Activated CD8-positive, alpha-beta memory T cell treated with anti-CD3 and anti-CD28 coated beads for 24 hours (primary cell): ENCODE data around the gene LAMP5.

Experiments
- DNase-seq: peaks from one replicate; pipeline ENCODE4 v3.0.0-alpha.2; 2020

LAMP5 gene, protein sequence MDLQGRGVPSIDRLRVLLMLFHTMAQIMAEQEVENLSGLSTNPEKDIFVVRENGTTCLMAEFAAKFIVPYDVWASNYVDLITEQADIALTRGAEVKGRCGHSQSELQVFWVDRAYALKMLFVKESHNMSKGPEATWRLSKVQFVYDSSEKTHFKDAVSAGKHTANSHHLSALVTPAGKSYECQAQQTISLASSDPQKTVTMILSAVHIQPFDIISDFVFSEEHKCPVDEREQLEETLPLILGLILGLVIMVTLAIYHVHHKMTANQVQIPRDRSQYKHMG

GRCh38 chr20:9514461-9515213 lies at the start of gene LAMP5:
Gene LAMP5, plus strand, starts transcription at chr20:9514590. Its CDS starts 263 bp downstream, at chr20:9514853.
- no peak for DNase-seq

DNA sequence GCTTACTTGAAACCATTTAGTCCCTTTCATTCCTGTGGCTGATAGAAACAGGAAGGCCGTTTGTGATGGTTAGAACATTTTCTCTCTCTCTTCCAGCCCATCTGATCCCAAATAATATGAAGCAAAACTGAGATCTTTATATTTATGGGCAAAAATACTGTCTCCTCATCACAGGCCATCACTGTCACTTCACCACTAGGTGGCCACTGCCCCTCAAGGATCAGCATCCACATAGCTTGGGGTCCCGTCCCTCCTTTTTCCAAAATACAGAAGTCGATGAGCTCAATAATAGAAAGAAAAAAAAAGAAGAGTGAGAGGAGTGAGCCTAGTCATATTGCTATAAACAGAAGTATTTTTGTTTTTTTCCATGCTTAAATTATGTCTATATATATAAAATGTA lies 46.4 kb upstream of the LAMP5 start:
- DNase-seq: no peak

DNA sequence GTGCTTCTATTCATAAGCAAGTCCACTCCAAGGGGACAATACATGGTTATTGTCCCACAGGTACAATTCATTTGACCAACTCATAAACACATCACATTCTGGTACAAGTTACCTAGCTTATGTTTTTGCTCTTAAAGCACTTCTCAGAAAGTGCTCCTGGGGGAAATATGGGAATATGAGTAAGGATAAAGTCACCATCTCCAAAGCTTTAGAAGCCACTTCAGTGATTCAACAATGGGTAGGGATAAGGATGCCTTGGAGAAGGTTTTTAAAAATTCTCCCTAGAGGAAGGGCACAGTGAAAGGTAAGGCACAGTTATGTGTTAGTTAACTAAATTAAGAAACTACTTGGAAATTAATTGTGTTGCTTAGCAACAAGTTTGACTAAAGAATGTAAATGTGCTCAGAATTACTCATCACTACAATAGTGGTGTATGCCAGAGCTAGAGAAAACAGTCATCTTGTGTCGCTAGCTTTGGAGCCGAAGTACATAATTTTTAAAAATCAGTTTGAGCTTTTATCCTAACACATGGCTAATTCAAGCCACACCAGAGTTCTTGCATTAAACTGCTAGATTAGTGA lies 39.5 kb upstream of the LAMP5 start:
- no peak for DNase-seq

GRCh38 chr20:9475456-9475855 lies 38.9 kb upstream of the LAMP5 start:
- DNase-seq: no peak

DNA sequence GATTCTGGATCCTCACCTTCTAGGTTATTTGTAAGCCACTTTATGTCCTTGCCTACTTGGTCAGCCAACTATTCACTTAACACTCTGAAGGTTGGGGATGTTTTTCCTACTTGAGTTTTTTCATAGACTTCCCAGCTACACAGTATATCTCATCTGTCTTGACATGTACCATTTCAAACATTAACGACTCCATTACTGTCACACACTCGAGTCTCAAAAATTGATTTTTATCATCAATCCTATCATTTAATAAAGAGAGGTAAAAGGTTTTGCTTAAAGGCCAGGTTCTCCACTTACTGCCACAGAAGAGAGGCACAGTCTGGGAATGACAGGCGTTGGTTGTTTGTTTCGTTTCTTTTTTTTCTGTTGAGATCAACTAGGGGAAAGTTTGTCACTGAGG lies 38.2 kb upstream of the LAMP5 start:
- no peak for DNase-seq

GRCh38 chr20:9476637-9477036 lies 37.8 kb upstream of the LAMP5 start:
- no peak for DNase-seq

DNA sequence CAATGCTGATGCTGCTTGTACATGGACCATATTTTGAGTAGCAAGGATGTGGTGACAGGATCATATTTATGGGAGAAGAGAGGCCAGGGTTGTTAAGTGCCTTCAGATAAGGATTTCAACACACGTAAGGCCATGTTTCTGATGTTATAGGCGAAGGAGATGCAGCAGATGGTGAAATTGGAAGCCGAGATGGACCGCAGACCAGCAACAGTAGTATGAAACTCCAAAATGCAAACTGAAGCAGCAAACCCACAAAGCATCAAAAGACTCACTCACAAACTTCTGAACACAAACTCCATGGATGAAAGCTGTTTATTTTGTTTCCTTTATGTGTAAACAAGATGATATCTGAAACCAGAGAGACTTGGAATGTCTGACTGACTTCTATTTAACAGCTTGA lies 35.6 kb upstream of the LAMP5 start:
- DNase-seq: no peak

- DNase-seq: no peak
These were observed 34.3 kb upstream of the LAMP5 start for GRCh38 chr20:9480066-9480465.

GRCh38 chr20:9482180-9482579 lies 32.2 kb upstream of the LAMP5 start:
- DNase-seq: no peak

DNA sequence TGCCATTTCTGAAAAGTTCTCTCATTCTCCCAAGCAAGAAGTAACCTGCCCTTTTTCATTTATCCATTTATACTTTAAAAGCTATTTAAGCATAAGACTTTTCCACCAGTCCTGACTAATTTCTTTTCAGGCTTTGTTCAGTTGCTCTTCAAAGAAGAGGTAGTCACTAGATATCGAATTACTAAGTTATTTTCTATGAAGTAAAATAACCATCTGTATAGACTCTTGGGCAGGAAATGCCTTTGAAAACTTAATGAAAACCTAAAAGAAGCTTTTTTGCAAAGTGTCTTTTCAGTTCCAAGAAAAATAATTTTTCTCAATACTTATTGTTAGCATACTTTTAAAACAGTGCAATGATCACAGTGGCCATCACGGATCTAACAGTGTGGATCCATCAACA lies 31.3 kb upstream of the LAMP5 start:
- DNase-seq: no peak

- DNase-seq: no peak
These were observed 28.6 kb upstream of the LAMP5 start for GRCh38 chr20:9485614-9486340.

DNA sequence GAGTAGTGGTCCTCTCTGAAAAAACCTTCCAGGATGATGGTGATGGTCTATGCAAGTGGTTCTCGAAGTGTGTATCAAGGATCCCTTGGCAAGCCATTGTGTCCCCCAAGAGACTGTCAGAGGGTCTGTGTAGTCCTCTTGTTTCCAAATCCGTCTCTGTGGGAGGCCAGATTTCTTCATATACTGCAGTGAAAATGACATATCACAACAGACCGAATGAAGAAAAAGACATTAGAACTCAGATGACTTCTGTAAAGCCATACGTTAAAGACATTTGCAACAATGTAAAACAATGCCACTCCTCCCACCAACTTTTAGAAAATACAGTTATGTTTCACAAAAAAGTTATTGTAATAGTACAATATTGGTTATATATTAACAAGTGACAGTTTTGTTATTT lies 27.2 kb upstream of the LAMP5 start:
- DNase-seq: no peak

- DNase-seq: no peak
These were observed 26.3 kb upstream of the LAMP5 start for GRCh38 chr20:9488063-9488462.

- no peak for DNase-seq
These were observed 24.2 kb upstream of the LAMP5 start for GRCh38 chr20:9490161-9490560.

- DNase-seq: no peak
These were observed 23.8 kb upstream of the LAMP5 start for GRCh38 chr20:9490631-9491030.

- DNase-seq: no peak
These were observed 23.1 kb upstream of the LAMP5 start for GRCh38 chr20:9491324-9491723.

DNA sequence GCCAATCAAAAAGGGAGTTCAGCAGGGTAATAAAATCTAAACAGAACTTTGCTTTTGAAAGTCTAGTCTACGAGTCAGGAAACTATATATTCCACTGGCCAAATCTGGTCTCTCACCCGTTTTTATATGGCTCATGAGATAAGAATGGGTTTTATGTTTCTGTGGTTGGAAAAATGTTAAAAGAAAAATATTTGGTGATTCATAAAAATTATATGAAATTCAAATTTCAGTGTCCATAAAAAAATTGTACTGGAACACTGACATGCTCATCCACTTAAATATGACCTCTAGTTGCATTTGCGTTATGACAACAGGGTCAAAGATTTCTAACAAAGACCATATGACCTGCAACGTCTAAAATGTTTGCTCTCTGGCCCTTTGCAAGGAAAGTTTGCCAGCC lies 22.3 kb upstream of the LAMP5 start:
- DNase-seq: no peak

DNA sequence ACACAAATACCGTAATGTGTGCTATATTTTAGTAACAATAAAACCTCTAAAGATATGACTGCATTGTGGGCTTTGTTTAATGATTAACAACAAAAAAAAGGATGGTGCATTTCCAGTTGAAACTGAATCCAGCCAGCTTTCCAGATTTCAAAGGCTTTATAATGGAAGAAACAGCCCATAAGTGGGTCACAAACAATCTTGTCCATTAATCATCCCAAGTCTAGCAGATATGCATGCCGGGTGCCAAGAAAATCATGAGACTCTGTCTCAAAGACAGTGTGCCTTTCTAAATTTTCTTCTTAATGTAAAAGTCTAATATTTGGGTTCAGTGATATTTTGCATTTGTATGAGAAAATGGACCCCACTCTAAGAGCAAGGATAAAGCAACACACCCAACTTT lies 20.6 kb upstream of the LAMP5 start:
- DNase-seq: no peak

GRCh38 chr20:9495701-9496100 lies 18.7 kb upstream of the LAMP5 start:
- DNase-seq: no peak

DNA sequence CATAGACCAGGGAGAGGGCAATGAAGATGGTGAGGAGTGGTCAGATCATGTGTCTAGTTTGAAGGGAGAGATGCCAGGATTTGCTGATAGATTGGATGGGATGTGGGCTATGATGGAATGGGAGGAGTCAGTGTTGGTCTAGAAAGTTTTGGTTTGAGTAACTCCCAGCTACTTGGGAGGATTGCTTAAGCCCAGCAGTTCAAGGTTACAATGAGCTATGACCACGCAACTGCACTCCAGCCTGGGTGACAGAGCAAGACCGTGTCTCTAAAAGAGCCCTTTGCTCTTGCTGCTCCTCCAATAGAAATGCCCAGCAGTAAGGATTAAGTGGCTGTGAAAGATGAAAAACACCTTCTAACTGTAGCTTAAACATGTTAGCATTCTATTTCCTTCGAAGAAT lies 18.2 kb upstream of the LAMP5 start:
- no peak for DNase-seq

DNA sequence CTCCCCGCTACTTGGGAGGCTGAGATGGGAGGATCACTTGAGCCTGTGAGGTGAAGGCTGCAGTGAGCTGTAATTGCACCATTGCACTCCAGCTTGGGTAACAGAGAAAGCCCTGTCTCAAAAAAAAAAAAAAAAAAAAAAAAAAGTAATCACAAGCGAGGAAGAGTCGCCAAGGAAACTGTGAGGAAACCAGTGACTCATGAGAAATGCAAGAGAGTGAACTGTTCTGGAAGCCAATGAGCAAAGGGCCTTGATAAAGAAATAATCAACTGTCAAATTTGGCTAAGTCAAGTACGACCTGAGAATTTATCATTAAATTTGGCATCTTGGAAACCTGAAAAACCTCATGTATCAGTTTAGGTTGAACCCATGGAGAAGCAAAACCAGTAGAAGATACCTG lies 16.1 kb upstream of the LAMP5 start:
- no peak for DNase-seq

DNA sequence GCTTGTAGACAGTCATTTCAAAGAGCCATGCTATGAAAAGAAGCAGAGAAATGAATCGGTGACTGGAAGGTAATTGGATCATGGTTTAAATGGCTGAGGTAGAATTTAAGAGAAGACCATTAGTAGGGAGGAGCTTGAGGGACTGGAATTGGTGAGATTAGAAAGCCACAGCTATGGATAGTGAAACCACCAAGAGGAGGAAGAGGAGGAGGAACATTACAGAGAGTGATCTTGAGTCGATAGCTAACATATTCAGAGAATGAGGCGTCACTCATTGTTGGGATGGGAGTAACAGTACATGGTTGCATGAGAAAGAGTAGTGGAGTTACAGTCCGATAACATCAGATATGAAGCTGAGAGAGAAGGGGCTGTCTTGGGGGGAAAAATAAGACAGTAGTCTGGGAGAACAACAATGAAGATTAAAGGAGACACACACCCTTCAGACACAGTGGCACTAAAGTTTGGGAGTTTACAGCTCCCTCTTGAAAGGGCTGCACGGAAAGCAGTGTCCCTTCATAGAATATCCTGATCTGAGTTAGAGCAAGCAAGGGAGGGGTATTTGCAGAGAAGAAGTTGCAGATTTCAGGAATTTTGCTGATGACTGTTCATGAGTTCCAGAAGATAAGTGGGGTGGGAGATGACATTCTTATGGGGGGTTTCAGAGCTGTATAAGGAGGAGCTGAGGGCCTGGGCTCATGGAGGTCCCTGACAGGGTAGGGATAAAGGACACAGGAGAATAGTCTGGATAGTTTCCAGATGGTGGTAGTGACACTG lies 15.1 kb upstream of the LAMP5 start:
- no peak for DNase-seq

- no peak for DNase-seq
These were observed 14.3 kb upstream of the LAMP5 start for GRCh38 chr20:9500121-9500520.
